Measurements from ENCODE around the gene CHMP6.
A peak's percentile ranks its signal among the peaks of the same experiment; 100 is the strongest.
"Not testable (repeated sequence)": the region's sequence is repeated elsewhere in the genome, so short reads cannot be mapped to it uniquely, and the experiment has no call there.

CHMP6 gene

DNA sequence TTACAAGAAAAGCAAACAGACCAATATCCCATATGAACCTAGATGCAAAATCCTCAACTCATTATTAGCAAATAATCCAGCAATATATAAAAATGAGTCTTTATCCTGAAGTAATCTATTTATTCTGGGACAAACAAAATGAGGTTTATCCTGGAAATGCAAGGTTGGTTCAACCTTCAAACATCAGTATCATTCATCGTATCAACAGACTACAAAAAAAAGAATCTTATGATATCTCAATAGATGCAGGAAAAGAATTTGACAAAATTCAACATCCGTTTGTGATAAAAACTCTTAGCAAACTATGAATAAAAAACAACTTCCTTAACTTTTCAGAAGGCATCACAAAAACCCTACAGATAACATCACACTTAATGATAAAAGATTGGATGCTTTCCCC lies 24.9 kb downstream of the CHMP6 start:
- no peak for DNase-seq

DNA sequence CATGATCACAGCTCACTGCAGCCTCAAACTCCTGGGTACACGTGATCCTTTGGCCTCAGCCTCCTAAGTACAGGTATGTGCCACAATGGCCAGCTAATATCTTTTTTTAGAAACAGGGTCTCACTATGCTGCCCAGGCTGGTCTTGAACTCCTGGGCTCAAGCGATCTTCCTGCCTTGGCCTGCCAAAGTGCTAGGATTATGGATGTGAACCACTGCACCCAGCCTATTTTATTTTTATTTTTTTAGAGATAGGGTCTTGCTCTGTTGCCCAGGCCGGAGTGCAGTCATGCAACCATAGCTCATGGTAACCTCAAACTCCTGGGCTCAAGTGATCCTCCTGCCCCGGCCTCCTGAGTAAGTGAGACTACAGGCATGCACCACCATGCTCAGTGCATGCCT lies 25.7 kb downstream of the CHMP6 start:
- not testable (repeated sequence) for DNase-seq

DNA sequence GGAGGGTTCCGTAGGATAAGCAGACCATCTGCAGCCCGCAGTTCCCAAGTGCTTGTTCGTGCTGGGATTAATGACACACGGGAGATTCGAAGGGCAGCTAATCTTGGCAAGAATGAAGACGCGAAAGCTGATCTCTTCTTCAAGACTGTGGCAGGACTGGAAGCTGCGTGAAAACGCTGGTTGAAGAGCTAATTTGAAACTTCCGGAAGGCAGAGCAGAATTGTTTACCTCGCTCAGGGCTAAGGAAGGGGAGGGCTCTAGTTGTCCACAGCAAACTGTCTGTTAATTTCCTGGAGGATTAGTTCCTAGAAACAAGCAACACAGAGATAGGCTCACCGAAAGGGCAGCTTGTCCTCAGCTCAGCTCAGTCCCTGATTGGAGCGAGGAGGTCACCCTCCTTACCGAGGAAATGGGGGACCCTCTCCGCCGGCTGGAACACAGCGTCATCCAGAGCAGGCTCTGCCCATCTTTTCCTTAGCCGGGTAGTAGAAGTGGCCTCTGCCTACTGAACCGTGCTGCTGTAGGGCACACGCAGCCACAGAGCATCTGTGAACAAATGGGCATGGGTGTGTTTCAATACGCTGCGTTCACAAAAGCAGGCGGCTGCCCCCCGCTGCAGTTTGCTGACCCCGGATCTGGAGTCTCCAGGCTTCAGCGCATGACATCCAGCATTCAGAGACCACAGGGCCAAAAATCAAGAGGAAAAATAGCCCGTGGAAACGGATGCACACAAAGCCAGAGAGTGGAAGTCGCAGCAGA lies 26.6 kb downstream of the CHMP6 start:
- peak in 1 of 2 experiments; percentile 49 for DNase-seq

DNA sequence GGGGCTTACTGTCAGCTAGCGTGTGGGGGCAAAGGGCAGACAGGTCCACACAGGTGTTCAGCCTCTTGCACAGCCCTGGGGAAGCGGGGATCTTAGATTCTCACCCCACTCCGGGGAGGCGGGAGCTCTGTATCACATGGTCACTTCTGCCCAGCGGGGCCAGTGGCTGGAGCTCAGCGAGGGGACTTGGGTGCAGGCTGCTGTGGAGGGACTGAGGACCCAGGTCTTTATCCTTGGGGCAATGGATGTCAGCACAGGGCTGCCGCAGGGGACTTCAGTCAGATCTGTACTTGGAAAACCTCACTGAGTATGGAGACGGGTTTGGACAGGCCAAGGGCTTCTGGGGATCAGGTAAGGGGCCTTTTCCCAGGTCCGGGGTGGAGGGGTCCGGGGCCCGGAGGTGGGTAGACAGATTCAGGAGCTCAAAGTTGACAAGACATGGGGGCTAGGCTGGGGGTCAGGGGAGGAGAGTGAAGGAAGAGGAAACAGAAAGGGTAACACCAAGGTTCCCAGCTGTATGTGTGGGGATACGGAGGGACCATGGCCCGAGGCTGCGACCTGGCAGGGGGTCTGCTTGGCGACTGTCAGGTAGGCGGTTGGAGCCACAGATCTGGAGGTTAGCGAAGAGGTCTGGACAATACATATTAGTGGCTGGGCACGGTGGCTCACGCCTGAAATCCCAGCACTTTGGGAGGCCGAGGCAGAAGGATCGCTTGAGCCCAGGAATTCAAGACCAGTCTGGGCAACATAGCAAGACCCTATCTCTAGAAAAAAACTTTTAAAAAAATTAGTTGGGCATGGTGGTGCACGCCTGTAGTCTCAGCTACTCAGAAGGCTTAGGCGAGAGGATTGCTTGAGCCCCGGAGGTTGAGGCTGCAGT lies 28.2 kb downstream of the CHMP6 start:
- DNase-seq: no peak

DNA sequence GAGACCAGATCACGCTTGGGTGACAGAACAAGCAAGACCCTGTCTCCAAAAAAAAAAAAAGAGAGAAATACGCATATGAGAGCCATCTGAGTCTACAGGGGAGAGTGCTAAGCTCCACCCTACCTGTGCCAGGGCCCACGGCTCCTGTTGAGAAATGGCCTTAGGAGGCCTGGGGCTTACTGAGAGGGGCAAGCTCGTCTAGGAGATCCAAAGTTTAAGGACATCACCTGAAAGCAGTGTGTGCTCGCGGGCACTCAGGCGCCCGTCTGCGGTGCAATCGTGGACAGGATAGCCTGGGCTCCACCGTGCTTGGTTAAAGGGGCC lies 28.8 kb downstream of the CHMP6 start:
- DNase-seq: no peak

DNA sequence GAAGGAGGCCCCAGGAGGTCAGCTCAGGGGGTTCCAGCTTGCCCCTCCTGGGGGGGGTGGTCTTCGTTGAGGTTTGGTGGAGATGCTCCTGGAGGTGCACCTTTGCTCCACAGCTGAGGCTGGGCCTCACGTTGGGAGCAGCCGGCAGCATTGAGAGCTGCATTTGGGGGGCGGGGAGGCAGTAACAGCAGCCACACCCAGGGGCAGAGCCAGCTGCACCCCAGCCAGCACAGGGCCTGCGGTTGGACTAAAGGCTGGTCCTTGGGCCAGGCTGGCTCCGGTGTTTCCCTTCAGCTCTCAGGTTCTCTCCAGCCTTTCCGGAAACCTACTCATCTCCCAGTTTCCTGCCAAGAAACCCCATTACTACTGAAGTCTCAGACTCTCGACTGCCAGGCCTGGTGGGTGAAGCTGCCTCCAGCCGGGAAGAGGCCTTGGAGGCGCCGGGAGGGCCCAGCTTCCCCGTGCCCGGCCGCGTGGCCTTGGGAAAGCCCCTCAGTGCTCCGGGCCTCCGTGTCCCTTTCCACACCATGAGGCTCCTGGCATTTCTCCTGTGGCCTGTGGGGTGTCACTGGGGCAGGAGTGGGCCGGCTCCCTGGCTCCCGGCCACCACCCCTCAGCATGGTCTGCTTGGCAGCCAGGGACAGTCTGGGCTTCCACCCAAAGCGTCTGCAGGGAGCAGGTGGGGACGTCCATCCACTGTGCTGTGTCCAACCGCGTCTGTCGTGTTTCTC lies 29.3 kb downstream of the CHMP6 start:
- DNase-seq: peak in 1 of 2 experiments; percentile 58

DNA sequence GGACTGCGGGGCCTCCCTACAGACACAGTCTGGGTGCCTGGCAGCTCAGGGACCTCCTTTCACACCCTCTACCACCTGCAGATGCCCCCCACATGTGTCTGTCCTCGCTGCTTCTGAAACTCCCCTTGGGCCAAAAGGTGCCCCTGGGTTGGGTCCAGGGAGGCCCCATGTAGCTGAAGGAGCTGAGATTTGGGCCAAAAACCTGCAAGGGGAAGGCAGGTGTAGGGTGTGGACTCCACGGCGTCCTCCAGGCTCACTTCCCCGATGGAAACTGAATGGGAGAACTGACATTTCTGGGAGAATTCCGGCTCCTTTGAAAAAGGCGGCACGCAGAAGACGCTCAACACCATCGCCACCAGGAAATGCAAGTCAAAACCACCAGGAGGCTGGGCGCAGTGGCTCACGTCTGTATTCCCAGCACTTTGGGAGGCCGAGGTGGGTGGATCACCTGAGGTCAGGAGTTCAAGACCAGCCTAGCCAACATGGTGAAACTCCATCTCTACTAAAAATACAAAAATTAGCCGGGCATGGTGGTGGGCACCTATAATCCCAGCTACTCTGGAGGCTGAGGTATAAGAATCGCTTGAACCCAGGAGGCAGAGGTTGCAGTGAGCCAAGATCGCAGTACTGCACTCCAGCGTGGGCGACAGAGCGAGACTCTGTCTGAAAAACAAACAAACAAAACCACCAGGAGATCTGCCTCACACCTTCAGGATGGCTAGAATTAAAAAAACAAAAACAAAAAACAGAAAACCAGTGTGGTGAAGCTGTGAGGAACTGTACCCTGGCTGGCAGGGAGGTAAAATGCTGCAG lies 30.1 kb downstream of the CHMP6 start:
- DNase-seq: no peak

DNA sequence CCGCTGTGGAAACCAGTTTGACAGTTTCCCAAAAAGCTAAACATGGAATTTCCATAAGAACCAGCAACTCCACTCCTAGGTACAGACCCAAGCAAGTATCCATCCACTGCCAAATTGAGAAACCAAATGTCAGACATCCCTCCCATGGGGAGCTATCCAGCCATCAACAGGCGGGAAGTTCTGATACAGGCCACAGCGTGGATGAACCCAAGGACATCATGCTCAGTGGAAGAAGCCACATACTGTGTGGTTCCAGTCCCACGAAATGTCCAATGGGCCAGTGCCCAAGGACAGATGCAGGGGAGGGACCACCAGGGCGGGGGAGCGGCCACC lies 30.7 kb downstream of the CHMP6 start:
- no peak for DNase-seq

DNA sequence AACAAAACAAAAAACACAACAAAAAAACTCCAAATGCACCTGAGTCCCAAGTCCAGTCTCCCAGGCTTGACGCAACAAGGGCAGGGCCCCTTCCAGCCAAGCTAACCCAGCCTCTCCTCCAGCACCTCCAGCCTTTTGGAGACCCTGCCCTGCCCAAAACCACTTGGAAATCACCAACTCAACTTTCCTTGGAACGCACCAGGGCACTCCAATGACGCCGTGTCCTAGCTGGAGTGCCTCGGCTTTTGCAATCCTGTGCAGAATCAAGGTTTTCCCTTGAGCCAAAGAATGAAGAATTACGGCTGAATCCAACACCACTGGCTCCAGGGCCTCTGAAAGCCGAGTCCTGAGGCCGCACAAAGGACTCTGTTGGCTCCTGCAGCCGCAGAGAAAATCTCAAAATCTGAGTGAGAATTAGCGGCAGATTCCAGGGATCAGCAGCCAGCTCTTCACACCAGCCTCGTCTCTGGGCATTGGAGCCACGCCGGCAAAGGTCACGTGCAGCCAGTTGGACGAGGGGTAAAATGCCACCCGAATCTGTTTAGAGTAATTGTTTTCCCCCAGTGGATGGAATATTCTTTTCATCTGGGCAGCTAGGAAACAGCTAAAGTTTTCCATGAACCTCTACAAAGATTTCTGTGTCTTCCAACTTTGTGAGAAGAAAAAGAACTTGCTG lies 33.6 kb downstream of the CHMP6 start:
- DNase-seq: no peak

DNA sequence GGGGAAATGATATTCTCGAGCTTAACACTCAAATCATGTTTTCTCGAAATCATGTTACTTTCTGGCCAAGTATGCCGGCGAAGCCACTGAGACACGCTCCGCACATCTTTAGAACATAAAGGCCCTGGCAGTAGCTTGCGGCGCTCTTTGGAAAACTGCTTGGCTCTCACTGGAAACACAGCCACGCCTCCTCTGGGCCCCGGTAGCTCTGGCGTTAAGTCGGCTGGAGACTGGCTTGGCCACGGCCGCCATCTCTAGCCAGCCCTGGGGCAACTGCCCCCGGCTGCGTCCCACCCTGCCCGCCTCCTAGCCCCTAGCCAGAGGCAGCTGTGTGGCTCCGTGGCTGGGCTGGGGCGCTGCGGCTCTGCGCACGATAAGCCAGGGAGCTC lies 34.1 kb downstream of the CHMP6 start:
- DNase-seq: no peak

DNA sequence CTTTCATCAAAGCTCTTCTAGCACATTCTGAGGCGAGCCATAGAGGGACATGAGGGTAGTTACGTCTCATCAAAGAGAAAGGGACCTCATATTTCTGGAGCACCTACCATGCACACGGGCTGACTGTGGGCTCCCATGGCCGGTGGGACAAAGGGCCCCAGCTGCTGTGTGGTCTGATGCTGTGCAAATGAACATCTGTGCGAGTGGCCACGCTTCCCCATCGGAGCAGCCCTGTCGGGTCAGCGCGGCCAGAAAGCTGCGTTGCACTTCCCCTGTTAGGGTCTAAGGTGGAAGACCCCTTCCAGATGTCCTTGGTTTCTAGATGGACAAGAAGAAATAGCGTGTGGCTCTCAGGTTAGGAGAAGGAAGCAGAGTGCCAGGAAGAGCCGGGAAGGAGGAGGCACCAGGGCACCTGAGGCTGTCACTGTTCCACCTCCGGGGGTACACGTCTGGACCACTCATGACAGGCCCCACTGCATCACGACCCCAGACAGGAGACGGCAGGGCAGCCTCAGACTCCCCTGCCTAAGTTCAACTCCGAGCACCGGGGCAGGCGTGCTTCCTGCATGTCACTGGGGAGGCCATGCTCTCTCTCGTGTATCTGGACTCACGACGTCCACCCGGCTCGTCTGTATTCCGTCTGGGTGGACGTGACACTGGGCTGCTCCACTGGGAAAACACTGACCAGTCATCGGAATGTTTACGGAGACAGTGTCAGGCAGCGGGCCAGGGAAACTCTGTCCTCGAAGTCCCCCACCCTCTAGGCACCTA lies 34.8 kb downstream of the CHMP6 start:
- DNase-seq: no peak

DNA sequence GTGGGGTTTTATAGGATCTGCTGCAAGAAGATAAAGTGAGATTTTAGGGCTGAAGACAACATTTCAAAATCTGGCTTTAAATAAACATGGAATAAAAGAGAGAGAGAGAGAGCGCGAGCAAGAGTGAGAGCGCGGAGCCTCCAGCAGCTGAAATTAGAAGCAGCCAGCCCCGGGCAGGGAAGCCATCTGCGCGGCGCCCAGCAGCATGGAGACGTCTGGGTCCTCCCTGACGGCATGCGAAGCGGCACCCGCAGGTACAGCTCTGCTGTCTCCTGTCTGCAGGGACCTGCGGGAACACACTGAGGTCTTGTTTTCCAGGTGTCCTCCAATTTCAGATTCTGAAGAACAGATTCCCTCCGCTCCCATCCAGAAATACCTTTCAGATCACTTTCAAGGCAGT lies 35.4 kb downstream of the CHMP6 start:
- DNase-seq: no peak

DNA sequence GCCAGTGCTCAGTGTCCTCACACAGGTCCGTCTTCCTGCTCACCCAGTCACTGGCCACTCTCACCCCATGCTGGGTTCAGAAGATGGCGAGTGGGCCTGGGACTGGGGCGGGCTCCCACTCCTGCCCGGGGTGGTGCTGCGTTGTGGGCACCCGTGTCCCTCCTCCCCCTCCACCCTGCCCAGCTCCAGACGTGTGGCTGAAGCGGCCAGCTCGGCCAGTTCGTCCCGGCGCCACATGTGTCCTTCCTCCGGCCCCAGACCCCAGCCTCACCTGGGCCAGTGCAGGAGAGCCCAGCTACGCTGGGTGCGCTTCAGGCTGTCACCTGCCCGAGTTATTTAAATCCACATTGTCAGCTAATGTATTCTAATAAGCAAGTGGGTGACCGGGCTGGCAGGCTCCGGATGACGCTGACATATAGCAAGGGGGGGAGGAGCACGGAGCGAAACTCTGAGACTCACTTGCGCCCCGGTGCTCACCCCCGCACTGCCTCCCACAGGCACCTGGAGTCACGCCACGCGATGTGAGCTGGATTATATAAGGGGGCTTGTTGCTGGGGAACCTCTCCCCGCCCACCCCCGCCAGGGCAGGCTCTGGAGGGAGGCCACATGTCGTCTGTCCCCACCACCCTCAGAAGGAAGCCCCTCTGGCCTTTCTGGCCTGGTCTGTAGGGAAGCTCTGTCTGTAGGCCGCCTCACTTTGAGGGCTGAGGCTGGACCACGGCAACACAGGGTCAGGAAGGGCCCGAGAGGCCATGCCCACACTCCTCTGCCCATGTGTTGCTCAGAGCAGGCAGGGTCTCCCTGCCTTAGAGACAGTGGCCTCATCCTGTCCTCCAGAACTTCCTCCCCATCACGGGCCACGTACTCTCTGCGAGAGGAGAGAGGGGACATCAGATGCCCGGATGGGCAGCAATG lies 36.2 kb downstream of the CHMP6 start:
- no peak for DNase-seq

DNA sequence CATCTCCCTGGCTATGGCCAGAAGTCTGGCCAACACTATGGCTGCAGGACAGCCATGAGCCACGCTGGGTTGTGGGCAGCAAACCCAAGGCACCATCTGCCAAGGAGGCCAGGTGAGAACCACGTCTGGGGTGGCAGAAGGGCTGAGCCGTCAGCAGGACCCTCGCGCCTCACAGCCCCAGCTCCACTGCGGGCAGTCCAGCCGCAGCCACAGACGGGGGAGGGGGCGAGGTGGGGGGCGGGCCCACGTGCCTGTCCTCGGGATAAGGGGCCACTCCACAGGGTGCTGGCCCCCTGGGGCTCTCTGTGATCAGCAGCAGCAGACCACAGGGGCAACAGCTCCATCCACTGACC lies 36.8 kb downstream of the CHMP6 start:
- DNase-seq: no peak

DNA sequence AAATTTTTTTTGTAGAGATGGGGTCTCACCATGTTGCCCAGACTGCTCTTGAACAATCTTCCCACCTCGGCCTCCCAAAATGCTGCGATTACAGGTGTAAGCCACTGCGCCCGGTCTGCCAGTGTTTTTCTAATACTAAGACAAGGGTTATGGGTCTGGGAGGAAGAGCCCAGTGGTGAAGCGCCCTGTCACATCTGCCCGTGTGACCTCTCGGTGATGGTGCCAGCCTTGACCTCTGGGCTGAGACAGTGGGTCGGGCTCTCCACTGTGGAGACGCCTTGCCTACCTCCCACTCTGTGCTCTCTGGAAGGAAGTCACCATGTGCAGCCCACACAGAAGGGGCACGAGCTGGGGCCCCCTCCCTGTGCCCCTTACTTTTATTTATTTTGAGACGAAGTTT lies 38.2 kb downstream of the CHMP6 start:
- DNase-seq: no peak

DNA sequence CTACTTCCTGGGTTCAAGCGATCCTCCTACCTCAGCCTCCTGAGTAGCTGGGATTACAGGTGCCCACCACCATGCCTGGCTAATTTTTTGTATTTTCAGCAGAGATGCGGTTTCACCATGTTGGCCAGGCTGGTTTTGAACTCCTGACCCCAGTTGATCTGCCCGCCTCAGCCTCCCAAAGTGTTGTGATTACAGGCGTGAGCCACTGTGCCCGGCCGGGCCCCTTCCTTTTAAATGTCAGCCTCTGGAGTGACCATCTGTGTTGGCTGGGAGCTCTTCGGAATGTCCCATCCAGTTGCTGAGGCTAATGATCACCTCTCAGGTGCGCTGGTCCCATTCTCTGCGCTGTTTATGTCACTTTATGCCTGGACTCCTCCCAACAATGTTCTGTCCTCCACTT lies 38.7 kb downstream of the CHMP6 start:
- DNase-seq: not testable (repeated sequence)

DNA sequence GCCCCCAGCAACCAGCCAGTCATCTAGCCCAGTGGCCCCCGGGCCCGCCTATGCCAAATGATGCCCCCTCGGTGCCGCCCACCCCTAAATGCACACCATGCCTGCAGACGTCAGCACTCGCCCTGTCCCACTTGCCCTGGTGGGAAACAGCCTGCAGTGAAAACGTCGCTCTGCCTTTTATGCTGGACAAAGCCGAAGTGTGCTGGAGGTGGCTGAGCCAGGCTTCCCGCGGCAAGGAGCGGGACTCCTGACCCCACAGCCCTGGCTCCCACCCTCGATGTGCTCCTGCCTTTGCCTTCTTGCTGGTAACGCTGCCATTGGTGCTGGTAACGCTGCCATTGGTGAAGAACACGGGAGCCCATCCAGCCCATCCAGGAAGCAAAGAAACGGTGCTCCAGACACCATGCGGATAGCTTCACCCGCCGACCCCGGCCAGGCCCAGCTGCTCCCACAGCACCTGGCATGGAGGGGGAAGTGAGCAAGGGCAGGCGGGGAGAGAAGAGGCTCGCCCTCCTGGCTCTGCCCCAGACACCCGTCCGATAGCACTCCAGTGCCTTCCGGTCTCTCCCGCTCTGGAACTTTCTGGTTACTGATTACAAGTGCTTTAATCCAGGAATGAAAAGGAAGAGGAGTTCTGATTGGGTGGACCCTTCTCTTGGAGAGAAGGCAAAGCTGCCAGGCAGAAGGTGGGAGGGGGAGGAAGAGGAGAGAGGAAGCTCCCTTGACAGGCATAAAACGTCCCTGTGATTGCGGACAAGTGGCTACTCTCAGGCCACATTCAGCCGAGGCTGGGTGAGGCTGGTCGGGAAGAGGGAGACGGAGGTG lies 39.3 kb downstream of the CHMP6 start:
- peak; percentile 71 to 76 for DNase-seq

DNA sequence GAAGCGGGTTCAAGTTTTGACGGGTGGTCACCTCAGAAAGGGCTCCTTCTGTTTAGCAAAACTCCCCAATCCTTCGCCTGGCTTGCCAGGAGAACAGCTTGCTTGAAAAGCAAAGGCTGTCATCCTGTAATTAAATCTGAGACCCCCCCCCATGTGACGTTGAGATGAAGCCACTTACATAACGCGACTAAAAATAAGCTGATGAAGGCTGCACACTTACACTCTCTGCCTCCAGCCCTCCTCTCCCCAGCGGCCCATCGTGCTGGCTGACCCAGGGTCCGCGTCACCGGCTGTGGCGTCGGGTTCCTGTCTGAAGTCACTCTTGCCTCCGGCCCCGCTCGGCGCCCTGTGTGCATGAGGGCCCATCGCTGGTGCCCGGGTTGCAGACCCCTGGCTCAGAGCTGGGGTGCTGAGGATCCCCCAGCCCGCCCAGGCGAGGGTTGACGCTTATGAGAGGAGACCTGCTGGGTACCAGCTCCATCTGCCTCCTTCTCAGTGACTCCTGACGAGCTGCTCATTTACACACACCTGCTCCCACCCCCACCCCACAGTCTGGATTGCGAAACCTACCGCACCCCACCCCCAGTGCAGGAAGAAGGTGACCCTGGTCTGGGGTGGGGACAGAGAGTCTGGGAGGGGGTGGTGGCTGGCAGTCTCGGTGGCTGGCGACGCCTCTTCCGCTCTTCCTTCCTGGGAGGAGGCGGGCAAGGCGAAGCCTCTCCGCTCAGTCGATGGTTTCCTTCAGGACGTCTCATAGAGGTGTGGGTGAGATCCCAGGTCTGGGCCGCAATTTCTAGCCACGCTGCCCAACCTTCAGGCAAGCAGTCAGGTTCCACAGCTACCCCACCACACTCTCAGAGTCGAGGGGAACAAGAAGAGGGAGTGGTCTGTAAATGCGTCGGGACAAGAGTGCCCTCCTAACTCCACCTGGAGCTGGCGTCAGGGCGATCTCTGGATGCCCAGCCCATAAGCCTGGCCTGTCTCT lies 40.2 kb downstream of the CHMP6 start:
- DNase-seq: peak in 1 of 2 experiments; percentile 45

Measured in SHP77 (cell line).